GM18870 (cell line): Measurements from ENCODE around the gene RAP1GAP.

Experiments used
- ATAC-seq: cut with Tn5 transposase; IDR thresholded peaks from one replicate; pipeline ENCODE4 v1.9.1; 2021; ENCODE audit warnings: moderate library complexity; ENCODE audit not compliant: unreplicated experiment

Gene RAP1GAP

DNA sequence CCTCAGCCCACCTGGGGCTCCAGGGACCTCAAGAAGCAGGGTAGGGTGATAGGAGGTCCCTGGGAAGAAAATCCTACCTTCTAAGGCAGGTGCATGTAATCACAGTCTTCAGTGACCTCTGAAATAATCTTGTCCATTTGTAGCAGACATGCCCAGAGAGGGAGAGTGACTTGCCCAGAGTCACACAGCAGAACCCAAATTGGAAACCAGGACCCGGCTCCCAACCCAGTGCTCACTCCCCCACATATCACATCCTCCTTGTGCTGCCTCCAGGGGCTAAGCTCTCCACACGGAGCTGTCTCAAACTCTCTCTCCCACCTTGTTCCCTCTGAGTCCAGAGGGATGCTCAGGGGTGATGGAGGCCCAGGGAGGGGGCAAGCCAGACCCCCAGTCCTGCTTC lies 72.5 kb downstream of the RAP1GAP start:
- no peak for ATAC-seq

DNA sequence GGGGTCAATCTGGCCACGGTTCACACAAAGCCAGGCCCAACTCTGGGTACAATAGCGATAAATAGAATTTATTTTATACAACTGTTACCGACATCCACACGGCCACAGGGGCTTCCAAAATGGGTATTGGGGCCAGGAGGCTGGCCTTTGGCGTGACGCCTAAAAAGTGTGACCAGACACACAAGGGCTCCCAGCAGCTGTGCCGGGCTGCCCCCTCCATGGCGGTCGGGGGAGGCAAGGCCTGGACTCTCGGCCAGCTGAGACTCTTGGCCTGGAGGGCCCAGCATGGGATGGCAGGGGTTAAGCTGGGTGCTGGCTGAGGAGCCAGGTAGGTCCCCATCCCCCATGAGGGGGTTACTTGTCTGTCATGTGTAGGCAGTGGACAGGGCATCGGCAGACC lies 73.0 kb downstream of the RAP1GAP start:
- no peak for ATAC-seq

DNA sequence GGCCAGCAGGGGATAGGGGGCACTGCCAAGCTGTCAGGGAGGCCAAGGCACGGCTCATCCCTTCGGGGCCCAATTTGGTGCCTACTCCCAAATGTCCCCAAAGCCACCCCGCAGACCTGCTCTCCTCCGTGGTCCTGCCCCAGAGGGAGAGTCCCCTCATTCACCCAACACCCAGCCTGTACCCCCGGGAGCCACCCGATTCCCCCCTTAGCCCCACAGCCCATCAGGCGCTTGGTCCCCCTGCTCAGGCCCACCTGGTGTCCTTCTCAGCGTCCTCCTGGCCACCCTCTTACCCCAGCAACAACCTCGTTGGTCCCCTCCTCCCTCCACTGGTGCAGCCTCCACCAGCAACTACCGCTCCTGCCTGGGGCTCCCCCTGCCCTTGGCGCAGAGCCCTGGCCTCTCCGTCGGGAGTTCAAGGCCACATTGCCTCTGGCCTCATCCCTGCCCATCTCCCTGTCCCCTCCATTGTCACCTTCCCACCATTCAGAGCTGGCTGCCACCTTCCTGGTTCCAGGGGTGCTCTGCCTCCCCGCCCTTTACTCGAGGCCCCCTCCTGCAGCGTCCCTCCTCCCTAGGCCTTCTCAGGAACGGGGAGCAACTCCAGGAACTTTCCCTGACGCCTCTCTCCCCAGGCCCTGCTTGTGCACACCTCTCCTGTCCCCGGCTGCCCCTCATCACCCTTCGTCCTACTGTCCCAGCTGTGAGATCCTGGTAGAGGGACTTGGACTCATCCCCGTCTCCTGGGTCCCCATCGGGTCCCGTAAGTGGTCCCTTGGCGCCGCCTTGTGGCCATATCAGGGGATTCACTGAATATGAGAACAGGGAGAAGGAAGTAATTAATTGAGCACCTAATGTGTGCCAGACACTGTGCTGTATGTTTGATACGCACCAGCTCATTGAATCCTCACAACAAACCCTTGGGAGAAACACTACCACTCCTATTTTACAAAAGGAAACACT lies 73.9 kb downstream of the RAP1GAP start:
- ATAC-seq, result no peak

DNA sequence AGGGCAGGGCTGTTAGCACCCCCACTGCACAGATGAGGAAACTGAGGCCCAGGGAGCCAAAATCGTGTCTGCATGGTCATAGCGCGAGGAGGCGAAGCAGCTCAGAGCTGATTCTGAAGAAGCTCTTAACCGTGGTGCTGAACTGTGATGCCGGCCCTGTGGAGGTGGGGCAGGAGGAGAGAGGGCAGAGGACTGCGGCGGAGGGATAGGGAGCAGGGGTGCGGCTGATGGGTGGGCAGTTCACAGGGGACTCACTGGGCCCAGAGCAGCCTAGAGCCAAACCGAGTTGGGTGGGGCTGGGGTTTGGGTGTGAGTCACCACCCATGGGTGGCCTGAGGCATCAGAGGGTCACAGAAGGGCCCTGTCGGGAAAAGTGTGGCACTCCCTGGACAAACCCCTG lies 74.7 kb downstream of the RAP1GAP start:
- no peak for ATAC-seq

DNA sequence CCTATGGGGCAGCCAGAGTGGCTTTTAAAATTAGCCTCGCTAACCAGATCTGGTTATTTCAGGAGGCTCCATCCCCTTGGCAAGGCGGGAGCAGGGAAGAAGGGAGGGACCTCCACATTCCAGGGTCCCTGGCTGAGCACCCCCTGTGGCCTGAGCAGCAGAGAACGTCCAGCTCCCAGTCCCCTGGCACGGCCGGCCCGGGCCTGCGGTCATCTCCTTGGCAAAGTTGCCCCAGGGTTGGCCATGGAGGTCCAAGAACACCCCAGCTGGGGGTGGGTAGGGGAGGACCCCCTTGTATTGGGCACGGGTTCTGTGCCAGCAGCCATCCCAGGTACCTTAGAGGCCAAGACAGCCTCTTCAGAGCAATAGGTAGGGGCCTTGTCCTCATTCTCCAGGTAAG lies 75.9 kb downstream of the RAP1GAP start:
- ATAC-seq, result no peak

DNA sequence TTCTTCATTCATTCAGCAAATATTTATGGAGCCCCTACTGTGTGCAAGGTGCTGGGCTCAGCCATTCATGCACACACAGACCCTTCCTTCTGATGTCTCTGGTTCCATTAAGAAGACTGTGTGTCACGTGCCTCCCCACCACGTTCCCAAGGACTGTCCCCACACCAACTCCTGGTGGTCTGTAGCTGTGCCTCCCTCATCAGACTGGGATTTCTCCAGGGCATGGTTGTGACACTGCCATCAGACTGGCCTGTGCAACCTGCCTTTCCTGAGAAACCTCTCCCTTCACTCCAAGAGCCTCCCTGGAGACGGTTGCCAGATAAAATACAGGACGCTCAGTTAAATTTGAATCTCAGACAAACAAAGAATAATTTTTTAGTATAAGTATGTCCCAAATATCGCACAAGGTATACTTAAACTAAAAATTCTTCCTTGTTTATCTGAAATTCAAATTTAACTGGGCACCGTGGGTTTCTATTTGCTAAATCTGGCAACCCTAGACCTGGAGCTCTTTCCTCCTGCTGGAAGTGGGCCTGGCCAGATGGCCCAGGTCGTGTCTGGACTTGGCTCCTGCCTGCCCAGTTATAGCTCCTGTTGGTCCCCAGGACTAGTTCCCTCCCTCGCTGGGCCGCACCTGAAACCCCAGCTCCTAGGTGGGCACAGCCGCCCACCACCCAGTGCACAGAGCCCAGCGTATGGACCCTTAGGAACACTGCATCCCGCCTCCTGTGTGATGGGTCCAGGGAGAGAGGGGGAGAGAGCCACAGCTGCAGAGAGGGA lies 76.9 kb downstream of the RAP1GAP start:
- ATAC-seq, result no peak

DNA sequence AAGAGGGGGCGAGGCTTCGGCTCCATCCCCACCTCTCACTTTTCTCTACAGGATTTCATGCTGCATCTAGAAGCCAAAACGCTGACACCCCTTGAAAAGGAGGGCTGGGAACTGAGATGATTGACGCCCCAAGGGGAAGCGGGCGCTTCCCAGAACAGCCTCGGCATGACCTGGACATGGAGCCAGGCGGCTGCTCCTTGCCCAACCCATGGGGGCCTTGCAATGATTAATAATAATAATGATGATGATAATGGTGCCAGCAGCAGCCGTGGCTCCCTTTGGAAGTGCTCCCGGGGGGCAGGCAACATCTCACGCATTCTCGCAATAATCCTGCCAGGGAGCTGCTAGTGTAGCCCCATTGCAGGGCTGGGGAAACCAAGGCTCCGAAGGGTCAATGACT lies 78.2 kb downstream of the RAP1GAP start:
- no peak for ATAC-seq

DNA sequence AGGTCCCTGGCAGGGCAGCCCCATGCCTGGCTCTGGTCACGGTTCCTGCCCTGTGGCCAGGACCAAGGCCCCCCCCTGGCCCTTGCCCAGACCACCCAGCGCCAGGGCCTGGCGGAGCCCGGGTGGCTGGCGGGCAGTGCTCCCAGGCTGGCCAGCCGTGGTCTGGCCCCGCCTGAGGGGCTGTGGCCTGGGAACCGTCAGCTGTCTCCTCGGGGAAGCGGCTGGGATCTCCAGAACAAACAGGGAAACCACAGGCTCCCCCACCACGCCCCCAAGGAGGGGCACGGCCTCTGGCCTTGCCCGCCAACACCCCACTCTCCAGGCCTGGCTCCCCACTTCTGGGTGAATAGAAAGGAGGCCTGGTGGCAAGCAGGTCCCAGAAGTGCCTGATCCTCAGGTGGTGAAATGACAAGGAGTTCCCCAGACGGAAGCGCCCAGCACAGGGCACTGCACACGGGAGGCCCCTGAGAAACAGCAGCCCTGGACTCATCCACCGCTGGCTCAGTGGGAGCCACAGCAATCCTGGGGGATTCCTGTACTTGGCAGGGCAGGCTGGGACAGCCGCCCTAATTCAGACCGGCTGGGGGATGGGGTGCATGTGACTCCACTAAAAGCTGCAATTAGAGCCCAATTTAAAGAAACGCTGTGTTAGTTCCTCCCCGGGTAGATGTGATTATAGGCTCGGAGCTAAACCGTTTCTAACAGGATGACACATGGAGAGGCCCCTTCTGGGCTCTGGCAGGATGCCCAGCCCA lies 78.9 kb downstream of the RAP1GAP start:
- no peak for ATAC-seq

DNA sequence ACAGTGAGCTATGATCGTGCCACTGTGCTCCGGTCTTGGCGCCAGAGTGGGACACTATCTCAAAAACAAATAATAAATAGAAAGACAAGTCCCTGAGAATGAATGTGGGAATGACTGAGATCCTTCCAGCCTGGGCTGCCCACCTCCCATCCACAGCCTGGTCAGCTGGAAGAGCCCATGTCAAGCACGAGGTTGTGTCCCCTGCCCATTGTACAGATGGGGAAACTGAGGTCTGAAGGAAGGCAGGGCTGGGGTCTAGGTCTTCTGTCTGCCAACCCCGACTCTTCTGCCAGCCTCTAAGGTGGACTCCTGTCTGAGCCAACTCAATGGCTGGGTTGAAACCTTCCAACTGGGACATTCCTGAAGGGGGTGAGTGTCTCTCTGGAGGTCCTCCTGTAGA lies 79.5 kb downstream of the RAP1GAP start:
- ATAC-seq, result no peak

DNA sequence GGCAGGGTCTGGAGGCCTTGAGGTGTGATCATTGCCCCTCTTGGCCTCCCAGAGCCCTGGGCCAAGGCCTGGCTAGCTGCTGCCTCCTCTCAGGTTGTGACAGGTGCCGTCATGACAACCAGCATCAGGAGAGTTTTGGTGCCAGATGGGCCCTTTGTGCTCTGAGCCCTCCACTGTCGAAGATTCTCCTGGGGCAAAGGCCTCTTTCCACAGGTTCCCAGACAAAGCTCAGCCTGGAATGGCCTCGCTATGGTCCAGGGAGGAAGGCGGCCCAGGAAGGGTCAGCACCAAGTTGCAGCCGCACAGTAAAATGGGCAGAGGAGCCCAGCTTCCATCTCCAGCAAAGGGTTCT lies 81.6 kb downstream of the RAP1GAP start:
- no peak for ATAC-seq

DNA sequence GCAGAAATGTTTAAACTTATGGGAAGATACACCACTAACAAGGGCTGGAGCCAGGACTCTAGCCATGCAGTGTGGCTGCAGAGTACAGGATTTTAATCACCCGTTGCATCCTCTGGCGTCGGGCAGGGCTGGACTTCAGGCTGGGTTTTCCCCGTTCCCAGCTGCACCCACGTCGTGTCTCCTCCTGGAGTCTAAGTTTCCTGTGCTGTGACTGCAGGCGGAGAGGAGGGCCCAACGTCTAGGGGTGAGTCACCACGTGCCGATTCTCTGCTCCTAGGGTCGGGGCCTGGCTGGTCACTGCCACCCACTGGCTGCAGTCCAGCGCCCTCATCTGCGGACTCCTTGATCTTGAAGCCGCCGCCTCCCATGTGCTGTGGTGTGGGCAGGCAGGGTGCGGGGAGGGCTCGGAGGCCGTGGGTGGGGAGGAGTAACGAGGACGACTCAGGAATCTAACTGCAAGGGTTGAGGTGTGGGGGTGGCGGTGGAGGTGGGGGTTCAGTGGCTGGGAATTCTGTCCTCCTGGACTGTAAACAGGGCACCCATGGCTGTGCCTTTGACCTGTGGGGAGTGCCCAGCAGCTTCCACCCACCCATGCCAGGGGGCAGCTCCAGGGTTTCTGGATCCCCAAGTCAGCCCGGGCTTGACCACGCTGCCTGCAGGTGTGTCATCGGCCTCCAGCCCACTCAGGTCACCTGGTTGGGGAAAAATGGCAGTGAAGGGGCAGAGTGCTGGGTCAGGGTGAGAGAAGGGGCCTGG lies 82.1 kb downstream of the RAP1GAP start:
- ATAC-seq, result no peak

DNA sequence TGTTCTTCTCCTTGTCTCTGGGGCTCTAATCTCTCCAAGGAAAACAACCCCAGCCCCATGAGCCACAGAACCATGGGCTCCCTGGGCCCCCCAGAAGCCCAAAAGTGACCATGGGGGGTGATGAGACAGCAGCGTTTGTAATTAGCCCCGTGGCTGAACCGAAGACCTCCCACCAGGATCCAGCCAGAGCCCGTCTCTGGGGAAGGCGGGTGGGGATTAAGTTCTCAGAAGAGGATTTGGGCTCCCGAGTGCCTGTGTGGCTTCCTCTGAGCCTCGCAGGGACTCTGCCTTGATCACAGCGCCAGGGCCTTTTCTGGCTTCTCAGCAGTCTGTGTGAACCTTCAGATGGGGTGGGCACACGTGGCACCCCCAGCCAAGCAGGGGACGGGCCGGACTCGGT lies 82.9 kb downstream of the RAP1GAP start:
- ATAC-seq, result no peak

DNA sequence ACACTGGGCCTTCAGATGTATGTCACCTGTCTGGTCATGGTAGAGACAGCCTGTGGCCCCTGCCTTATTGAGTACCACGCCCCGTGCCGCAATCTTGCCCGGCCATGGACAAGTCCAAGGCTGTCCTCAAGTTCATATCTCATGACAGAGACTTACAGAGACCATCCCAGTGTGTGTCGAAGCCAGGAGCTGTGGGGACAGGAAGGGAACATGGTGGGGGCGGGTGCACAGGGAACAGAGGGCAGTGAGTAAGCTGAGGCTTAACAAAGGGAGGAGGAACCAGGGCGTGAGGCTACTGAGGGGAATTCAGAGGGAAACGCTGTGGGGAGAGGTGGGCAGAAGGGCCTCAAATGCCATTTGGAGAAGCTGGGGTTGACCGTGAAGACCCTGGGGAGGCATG lies 84.1 kb downstream of the RAP1GAP start:
- no peak for ATAC-seq

DNA sequence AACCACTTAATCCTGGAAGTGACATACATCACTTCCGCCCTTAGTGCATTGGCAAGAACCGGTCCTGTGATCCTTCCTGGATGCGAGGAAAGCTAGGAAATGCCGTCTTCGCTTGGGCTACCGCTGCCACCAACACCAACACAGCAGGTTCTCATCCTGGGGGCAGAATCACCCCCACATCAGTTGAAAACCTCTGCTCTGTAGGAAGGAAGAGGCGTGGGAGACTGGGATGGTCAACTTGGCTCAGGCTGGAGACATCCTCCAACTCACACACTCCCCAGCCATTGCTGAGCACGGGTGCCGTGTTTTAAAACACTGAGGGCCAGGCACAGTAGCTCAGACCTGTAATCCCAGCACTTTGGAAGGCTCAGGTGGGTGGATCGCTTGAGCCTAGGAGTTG lies 85.1 kb downstream of the RAP1GAP start:
- ATAC-seq, result no peak

DNA sequence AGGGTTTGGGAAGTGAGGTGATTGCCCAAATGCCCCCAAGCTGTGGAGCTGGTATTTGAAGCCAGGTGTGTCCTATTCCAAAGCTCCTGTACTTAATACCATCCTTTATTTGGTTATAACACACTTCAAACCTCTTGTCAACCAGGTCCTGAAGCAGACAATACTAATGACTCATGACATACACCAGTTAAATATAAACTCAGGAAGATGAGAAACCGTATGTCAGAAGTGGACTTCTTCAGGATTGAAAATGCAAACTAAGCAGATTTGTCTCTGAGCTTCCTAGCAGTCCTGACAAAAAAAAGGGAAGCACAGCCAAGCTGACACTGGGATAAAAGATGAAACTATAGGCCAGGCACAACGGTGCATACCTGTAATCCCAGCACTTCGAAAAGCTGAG lies 89.4 kb downstream of the RAP1GAP start:
- ATAC-seq, result no peak

DNA sequence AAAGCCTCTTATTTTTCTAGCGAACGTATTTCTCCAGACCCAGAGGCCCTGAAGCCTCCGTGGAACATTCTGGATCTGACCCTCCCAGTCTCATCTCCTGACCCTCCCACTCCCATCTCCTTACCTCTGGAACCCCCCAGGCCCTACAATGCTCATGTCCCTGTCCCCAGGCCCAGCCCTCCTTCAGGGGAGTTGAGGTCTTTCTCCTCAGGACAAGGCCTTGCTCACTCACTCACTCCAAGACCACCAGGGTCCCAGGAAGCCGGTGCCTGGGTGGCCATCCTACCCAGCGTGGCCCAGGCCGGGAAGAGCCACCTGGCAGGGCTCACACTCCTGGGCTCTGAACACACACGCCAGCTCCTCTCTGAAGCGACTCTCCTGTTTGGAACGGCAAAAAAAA lies 91.2 kb downstream of the RAP1GAP start:
- ATAC-seq, result no peak

DNA sequence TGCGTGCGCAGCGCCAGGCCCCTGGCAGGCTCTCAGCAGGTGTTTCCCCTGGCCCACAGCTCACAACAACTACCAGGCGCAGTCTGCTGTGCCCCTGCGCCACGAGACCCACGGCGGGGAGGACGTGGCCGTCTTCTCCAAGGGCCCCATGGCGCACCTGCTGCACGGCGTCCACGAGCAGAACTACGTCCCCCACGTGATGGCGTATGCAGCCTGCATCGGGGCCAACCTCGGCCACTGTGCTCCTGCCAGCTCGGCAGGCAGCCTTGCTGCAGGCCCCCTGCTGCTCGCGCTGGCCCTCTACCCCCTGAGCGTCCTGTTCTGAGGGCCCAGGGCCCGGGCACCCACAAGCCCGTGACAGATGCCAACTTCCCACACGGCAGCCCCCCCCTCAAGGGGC lies 91.8 kb downstream of the RAP1GAP start:
- ATAC-seq, result no peak

DNA sequence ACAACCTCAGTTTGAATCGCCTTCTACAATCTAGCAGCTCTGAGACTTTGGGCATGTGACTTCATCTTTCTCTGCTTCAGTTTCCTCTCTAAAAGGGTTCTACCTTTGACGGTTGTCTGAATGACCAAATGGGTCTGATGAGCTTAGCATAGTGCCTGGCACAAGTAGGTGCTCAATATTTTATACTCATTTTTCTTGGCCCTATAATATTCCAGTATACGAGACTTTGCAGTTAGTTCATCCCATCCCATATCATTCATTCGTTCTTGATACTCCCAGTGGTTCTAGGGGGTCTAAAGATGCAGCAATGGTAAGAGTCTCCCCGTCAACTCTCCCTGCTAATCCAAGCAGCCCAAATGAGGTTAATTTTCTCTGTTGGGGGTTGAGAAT lies 92.4 kb downstream of the RAP1GAP start:
- ATAC-seq, result no peak

DNA sequence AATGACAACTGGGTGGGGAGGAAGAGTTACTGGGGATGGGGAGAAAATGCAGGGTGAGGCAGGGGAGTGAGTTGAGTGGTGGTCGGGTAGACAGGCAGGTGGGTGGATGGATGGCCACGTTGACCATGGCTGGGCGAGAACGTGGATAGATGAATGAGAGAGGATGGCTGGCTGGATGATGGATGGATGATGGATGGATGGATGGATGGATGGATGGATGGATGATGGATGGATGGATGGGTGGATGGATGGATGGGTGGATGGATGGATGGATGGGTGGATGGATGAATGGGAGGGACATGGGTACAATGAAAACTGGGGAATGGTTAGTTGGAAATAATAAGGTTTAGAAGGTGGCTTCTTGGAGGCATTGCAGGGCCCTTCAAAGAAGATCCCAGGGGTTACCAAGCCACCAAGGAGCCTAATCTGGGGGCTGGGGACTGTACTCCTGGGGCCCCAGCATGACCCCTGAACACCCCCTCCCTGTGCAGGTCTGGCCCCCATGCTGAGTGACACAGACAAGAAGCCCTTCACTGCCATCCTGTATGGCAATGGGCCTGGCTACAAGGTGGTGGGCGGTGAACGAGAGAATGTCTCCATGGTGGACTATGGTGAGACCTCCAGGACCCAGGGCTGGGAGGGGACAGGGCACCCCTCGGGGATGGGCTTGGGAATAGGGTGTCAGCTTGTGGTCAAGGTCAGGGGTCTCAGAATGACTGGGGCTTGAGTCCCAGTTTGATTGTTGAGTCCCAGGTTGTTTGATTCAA lies 92.9 kb downstream of the RAP1GAP start:
- no peak for ATAC-seq

DNA sequence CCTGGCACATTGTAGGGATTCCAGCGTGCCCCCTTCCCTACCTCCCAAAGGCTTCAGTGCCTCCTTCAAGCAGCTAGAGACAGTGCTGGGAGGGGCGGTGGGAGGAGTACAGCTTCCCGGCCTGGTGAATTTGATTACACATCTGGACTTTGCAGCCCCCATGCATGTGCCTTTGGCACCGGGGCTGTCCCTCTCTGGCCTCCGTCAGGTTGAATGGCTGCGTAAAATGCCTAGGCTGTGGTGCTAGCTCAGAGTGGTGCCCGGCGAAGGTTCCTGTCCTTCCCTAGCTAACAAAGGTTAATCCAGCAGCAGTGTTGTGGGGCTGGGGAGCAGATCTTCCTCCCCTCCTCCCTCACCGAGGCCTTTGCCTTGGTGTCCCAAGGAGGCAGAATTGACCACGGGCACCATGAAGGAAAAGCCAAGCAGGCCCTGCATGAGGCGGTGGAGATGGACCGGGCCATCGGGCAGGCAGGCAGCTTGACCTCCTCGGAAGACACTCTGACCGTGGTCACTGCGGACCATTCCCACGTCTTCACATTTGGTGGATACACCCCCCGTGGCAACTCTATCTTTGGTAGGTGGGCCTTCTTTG lies 93.7 kb downstream of the RAP1GAP start:
- ATAC-seq, result no peak
